ENCODE measurements around the gene SLC30A2. TPM values are rescaled to one million over a fixed set of nuclear protein-coding genes. Genes with fewer than 3 reads are reported as not detected.

SLC30A2 gene
- total RNA-seq, 3 donors from 2014 or later = 0.12 to 0.14 (median 0.13) TPM

DNA sequence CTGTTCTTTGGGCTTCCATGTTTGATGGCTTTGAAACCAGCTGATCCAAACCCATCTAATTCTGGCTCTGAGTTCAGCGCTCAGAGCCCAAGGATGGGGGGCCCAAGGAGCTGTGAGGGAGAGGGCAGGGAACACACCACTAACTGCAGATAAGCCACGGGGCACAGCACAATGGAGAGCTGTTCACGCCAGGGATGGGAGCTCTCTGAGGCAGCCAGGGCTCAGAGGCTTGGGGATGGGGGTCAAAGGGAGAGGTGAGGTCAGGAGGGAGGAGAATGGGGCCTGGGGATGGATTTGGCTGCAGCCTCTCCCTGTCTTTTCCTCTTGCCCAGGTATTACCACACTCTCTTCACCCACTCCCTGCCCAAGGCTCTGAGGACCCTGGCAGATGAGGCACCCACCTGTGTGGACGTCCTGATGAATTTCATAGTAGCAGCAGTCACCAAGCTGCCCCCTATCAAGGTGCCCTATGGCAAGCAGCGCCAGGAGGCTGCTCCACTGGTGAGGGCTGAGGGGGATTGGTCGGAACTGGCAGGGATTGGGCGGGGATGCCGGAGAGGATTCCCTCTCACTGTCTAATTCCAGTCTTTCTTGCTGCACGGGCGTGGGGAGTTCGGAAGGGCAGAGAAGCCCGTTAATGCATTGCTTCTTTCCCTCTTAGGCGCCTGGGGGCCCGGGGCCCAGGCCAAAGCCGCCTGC is 11.3 kb downstream of the SLC30A2 start:
- intact Hi-C loops (cut with DNase I, micrococcal nuclease) = loop anchor here in 1 of 2 donors (10.0 kb wide), 1 partner anchor 110 kb away; no protein-coding TSS in a partner anchor
- DNase-seq = no peak
- H3K4me1 ChIP-seq (ENCODE audit: low read depth) = peaks cover 9% of the 10 kb centered on the region

DNA sequence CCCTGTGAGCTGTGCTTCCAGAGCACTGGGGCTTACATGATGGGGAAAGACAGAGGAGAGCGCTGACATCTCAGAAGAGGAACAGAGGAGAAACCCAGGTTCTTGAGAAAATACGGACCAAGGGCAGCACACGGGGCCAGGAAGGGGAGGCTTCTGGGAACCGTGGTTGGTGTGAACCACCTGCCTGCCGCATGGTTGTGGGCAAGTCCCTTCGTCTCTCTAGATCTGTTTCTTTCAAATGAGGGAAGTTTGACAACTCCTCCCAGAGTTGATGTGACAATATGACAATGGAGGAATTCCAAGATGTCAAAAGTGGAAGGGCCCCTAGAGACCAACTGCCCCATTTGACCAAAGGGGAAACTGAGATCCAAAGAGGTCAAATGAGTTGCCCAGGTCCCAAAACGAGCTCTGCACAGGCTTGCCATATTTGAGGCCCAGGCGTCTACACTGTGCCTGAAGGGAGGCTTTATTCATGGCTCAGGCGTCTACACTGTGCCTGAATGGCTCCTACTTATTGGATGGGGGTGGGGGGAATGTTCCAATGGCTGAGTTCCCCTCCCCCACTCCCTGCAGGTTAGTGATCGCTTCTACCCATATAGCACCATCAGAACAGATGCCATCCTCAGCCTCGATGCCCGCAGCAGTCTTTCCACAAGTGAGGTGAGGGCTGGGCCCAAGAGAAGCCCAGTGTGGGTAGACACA is 13.1 kb downstream of the SLC30A2 start:
- no peak for ATAC-seq
- TF ChIP-seq, protein P1, sequence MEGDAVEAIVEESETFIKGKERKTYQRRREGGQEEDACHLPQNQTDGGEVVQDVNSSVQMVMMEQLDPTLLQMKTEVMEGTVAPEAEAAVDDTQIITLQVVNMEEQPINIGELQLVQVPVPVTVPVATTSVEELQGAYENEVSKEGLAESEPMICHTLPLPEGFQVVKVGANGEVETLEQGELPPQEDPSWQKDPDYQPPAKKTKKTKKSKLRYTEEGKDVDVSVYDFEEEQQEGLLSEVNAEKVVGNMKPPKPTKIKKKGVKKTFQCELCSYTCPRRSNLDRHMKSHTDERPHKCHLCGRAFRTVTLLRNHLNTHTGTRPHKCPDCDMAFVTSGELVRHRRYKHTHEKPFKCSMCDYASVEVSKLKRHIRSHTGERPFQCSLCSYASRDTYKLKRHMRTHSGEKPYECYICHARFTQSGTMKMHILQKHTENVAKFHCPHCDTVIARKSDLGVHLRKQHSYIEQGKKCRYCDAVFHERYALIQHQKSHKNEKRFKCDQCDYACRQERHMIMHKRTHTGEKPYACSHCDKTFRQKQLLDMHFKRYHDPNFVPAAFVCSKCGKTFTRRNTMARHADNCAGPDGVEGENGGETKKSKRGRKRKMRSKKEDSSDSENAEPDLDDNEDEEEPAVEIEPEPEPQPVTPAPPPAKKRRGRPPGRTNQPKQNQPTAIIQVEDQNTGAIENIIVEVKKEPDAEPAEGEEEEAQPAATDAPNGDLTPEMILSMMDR (IDR thresholded peaks at IDR 0.05) = no peak
- H3K4me3 ChIP-seq = no peak overlapping the region
- intact Hi-C loops (cut with DNase I, micrococcal nuclease) = loop anchor here in 1 of 2 donors (10.0 kb wide), 1 partner anchor 112 kb away; no protein-coding TSS in a partner anchor
- peaks cover 9% of the 10 kb centered on the region for H3K4me1 ChIP-seq (ENCODE audit: low read depth)
- DNase-seq = no peak
- H3K9me3 ChIP-seq = no peaks in the 10 kb centered on the region
- H3K36me3 ChIP-seq (ENCODE audit: low read depth) = no peaks in the 10 kb centered on the region

More for the DNA sequence above, 11.3 kb downstream of the SLC30A2 start:
- TF ChIP-seq, protein P1 (IDR thresholded peaks at IDR 0.05) = no peak
- no peak for ATAC-seq
- Histone ChIP-seq H3K4me3 (no peak overlapping the region), H3K9me3 (no peaks in the 10 kb centered on the region), H3K36me3 (ENCODE audit: low read depth) (no peaks in the 10 kb centered on the region)

DNA sequence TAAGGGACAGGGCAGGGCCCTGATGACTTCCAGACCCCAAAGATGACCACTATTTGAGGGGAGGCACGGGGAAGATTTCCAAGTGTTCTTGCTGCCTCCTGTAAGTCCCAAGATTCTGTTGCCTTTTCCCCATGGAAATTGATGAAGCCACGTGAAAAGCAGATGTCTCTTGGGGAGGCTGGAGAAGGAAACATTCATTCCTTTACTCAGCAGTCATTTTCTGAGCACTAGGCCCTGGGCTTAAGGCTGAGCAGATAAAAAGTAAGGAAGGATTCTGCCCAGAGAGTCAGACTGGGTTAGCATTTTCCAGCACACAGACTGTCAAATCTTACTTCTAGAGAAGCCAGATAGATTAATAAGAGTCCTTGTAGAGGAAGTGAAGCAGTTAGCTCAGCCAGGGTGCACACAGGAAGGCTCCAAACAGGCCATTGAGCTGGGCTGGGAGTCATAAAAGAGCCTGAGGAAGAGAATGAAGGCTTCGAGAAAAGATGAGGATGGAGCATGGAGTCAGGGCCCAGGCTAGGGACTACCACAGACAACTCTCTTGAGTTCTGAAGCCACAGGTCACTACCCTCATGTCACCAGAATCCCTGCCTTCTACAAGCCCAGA is 14.2 kb downstream of the SLC30A2 start:
- Histone ChIP-seq H3K4me1 (ENCODE audit: low read depth) (peaks cover 9% of the 10 kb centered on the region), H3K4me3 (no peak overlapping the region), H3K36me3 (ENCODE audit: low read depth) (no peaks in the 10 kb centered on the region), H3K9me3 (no peaks in the 10 kb centered on the region)
- DNase-seq (no peak), ATAC-seq (no peak)
- TF ChIP-seq, protein P1 (IDR thresholded peaks at IDR 0.05) = no peak
- intact Hi-C loops (cut with DNase I, micrococcal nuclease) = loop anchor here in 1 of 2 donors (10.0 kb wide), 1 partner anchor 113 kb away; no protein-coding TSS in a partner anchor

DNA sequence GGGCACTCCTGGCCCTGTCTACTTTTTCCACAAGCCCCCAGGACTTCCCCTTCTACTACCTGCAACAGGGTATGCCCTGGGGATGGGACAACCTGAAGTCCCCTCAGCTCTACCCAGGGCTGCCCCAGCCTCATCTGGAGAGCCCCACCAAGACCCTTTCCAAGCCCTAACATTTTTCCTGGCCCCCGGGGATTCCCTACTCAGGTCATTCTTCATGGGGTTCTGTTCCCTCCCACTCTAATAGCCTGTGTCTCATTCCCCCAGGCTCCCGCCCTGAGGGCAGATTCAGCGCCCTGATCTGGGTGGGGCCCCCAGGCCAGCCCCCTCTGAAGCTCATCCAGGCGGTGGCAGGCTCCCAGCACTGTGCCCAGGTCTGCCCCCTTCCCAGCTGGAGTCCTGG is 14.7 kb downstream of the SLC30A2 start:
- Histone ChIP-seq H3K9me3 (no peaks in the 10 kb centered on the region), H3K4me3 (no peak overlapping the region), H3K36me3 (ENCODE audit: low read depth) (no peaks in the 10 kb centered on the region), H3K4me1 (ENCODE audit: low read depth) (peaks cover 7% of the 10 kb centered on the region)
- TF ChIP-seq, protein P1 (IDR thresholded peaks at IDR 0.05) = no peak
- intact Hi-C loops (cut with DNase I, micrococcal nuclease) = loop anchor here in 1 of 2 donors (10.0 kb wide), 1 partner anchor 114 kb away; no protein-coding TSS in a partner anchor
- ATAC-seq = no peak
- no peak for DNase-seq

DNA sequence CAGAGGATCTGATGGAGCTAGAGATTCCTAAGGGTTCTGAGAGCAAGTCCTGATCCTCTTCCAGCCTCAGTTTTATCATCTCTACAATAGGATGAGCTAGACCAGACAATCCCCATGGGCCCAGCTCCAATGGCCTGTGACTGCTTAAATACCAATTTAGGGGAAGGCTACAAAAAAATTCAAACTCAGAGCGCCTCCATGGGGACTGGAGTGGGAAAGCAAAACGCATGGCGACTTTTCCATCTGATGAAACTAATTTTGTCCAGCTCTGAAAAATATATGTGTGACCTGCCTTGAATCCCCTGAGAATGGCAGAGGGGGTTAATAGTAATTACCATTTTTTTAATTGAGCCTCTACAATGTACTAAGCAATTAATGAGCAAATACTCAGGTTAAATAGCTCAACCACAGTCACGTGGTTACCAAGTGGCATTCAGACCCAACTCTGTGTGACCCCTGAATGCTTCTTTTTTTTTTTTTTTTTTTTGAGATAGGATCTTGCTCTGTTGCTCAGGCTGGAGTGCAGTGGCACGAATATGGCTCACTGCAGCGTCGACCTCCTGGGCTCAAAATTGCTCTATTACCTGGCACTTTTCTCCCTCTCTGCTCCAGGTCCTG is 15.9 kb downstream of the SLC30A2 start:
- TF ChIP-seq, protein P1 (IDR thresholded peaks at IDR 0.05) = no peak
- Histone ChIP-seq H3K4me1 (ENCODE audit: low read depth) (peaks cover 5% of the 10 kb centered on the region), H3K9me3 (no peaks in the 10 kb centered on the region), H3K36me3 (ENCODE audit: low read depth) (no peaks in the 10 kb centered on the region), H3K4me3 (no peak overlapping the region)
- ATAC-seq (no peak), DNase-seq (no peak)
- intact Hi-C loops (cut with DNase I, micrococcal nuclease) = loop anchor here in 1 of 2 donors (10.0 kb wide), 1 partner anchor 115 kb away; no protein-coding TSS in a partner anchor

Data from mucosa of descending colon (tissue), 3 donors.